ENCODE measurements around the gene WDR27.
"Not testable (repeated sequence)": the region's sequence is repeated elsewhere in the genome, so short reads cannot be mapped to it uniquely, and the experiment has no call there.

Gene WDR27

GRCh38 chr6:169434554-169434953, 267.3 kb downstream of the WDR27 start:
- DNase-seq (ENCODE audit: low read depth), result not testable (repeated sequence)

- DNase-seq (ENCODE audit: low read depth), result no peak
These were observed 272.8 kb downstream of the WDR27 start for GRCh38 chr6:169429001-169429400.

GRCh38 chr6:169428532-169428931, 273.3 kb downstream of the WDR27 start:
- DNase-seq (ENCODE audit: low read depth), result no peak

GRCh38 chr6:169427856-169428255, 274.0 kb downstream of the WDR27 start:
- no peak for DNase-seq (ENCODE audit: low read depth)

DNA sequence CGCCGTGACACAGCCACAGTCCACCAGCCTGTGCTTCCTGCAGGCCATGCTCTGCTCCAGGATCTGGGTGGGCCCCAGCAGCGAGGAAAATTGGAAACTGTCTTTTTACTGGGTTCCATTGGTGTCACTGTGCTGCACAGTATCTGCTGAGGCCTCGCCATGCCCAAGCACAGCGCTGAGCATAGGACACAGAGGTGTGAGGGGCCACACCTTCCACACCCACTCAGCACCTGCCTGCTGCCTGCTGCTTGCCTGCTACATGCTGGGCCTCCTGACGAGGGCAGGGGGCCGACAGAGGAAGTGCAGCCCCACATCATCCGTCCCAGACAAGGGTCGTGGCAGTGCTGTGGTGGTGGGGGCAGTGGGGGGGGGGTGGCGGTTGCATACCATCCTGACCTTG, 275.2 kb downstream of the WDR27 start:
- no peak for DNase-seq (ENCODE audit: low read depth)

DNA sequence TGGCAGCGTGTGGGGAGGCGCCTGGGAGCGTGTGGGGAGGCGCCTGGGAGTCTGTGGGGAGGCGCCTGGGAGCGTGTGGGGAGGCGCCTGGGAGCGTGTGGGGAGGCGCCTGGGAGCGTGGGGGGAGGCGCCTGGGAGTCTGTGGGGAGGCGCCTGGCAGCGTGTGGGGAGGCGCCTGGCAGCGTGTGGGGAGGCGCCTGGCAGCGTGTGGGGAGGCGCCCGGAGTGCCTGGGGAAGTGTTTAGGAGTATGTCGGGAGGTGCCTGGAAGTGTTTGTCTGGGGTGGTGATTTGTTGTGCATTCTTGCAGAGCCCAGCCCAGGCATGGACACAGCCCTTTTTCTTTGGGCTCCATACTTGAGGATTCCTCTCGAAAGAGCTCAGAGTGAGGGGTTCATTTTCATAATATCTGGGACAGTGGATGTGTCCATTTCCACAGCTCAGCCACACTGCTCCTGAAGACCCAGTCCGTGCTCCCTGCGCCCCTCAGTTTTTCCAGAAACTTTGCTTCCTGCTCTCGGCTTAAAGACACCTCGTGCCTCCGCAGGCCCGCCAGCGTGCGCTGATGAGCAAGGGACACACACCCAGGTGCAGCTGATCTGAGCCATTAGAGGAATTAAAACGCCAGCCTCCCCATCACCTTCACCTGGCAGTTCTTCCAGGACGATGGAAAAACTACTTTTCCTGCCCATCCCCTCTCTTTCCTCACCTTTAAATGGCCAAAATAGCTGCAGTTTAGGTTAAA, 276.0 kb downstream of the WDR27 start:
- no peak for DNase-seq (ENCODE audit: low read depth)

DNA sequence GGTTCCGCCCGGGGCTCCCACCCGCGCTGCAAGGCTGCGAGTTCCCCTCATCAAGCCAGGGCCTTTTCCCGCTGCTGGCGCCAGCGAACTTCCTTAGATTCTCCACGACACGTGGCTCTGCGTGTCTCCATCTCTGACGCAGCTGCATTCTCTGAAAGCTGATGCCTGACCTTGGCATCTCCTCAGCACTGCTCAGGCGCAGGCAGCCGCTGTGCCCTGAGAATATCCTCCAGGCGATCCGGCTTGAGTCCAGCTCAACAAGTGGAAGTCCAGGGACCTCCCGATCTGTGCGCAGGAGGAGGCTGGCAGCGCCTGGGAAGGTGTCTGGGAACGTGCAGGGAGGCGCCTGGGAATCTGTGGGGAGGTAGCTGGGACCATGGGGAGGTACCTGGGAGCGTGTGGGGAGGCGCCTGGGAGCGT, 277.0 kb downstream of the WDR27 start:
- DNase-seq (ENCODE audit: low read depth), result no peak

GRCh38 chr6:169424149-169424804, 277.6 kb downstream of the WDR27 start:
- DNase-seq (ENCODE audit: low read depth), result no peak

DNA sequence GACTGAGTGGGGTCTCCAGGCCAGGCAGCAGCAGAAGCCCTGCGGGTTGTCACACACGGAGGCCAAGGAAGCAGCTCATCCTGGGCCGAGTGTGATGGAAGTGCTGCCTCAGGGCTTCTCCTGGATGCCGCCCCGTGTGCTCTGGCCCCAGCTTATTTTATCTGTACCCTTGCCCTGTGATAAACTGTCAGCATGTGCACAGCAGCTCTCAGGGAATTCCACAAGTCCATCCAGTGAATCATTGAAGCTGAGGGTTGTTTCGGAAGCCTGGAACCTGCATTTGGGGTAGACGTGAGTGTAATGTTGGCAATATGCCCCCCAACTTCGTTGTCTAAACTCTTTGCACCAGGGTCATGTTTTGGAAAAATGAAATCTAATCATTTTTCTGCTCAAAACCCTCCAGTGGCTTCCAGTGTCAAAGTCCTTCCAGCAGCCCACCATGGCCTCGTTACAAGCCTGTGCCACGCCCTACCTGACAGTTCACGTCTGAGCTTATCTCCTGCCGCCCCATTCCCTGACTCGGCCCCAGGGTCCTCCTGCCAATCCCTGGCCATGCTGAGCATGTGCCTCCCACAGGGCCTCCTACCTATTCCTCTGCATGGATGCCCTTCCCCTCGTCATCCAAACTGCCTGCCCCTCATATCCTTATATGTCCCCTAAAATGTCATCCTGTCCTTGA, 280.1 kb downstream of the WDR27 start:
- DNase-seq (ENCODE audit: low read depth), result no peak

DNA sequence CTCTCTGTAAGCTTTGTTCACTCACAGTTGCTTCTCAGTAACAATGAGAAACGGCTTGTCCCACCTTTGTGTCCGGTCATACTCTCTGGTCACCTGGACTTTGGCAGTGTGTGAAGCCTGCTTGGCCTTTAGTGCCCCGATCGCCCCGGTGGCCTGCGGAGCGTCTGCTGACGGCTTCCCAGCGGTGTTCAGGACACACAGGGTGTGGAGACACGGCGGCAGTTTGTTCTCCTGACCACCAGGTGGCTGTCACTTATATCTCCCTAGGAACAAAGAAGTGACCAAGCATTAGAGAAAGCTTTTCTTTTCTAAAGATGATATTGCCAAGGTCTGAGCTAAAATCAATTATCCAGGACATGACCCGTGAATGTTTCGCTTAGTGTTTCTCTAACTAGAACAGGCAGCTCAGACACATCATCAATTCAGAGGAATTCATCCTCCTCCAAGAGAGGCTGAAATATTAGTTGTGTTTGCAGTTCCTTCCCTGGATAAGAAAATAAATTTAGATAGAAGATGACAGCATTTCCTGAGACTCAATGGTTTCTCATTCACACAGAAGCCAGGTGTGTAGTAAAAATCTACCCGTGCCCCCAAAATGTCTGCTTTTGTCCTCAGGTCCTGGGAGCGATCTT, 280.8 kb downstream of the WDR27 start:
- DNase-seq (ENCODE audit: low read depth), result no peak

- DNase-seq (ENCODE audit: low read depth), result no peak
These were observed 284.7 kb downstream of the WDR27 start for GRCh38 chr6:169417101-169417500.

- no peak for DNase-seq (ENCODE audit: low read depth)
These were observed 285.6 kb downstream of the WDR27 start for GRCh38 chr6:169416249-169416648.

GRCh38 chr6:169415179-169415578, 286.6 kb downstream of the WDR27 start:
- DNase-seq (ENCODE audit: low read depth), result no peak

- no peak for DNase-seq (ENCODE audit: low read depth)
These were observed 290.1 kb downstream of the WDR27 start for GRCh38 chr6:169411722-169412121.

DNA sequence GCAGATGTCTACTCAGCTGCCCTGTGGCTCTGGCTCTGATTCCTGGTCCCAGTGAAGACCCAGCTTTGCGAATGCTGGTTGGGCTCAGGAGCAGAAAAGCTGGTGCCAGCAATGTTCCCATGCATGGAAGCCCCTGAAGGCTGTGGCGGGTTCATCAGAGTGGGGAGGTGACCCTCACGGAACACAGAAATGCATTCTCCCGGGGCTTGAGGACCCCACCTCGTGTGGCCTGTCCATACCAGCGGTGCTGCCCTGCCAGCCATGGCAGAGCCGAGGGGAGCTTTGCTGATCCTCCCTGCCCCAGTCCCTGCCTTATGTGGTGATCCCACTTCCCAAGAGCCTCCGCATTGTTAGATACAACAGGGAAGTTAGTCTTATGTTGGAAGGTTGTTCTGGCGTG, 290.5 kb downstream of the WDR27 start:
- DNase-seq (ENCODE audit: low read depth), result no peak

DNA sequence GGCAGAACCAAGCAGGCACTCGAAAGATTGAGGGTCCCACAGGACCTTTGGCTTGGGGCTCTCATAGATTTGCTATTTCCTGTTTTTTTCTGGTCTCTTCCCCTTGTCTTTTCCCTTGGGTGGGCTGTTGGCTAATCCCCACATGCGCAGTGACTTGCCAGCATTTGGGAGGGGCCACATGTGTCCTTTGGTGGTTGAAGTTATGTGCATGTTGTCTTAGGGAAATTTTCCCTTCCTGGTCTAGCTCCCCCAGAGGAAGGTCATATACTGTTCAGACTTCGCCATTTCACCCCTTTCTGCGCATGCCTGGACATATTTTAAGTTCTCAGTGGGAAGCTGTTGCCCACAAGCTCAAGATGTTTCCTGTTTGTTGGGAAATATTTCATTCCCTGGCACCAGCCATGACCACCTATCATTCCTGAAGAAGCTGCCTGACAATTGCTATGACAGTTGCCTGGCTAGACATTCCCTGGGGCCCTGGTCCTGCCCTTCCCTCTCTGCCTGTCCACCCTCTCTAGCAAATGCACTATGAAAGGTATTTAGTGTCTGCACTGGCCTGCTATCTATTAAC, 292.0 kb downstream of the WDR27 start:
- DNase-seq (ENCODE audit: low read depth), result no peak

GRCh38 chr6:169407325-169407724, 294.5 kb downstream of the WDR27 start:
- DNase-seq (ENCODE audit: low read depth), result no peak
